Measurements from ENCODE around the gene ANKRD33B.

ANKRD33B gene

DNA sequence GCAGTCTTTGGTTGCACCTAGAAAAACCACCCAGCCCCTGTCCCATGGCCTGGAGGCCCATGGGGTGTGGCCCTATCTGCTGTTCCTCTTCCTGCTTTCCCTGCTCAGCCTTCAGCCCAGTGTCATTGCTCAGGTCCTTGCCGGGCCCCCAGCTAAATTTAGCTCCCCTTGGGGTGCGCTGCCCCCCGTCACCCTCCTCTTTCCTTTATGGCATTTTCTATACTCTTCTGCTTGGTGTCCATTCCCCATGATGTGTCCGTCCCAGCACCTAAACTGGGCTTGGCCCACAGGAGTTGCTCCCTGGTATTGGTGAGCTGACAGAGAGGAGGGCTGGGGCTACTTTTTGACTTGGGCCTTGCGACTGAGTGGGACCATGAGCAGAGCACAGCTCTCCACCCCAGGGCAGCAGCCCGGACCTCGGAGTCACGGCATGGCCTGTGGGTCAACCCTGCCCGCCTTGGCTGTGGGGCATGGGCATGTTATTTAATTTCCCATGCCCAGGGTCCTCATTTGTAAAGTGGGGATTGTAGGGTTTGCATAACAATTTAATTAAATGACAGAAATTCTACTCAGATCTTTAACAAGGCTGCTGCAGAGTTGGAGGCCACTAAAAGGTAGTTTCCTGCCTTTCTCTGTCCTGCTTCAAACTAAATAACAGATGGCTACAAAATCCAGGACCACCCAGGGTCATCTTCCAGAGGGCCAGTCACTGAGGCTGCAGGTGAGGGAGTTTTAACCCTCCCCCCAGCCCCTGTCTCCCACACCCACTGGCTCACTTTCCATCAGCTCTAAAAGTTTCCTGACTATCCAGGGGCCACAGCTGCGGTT, 99.0 kb downstream of the ANKRD33B start:
- no peak for DNase-seq

DNA sequence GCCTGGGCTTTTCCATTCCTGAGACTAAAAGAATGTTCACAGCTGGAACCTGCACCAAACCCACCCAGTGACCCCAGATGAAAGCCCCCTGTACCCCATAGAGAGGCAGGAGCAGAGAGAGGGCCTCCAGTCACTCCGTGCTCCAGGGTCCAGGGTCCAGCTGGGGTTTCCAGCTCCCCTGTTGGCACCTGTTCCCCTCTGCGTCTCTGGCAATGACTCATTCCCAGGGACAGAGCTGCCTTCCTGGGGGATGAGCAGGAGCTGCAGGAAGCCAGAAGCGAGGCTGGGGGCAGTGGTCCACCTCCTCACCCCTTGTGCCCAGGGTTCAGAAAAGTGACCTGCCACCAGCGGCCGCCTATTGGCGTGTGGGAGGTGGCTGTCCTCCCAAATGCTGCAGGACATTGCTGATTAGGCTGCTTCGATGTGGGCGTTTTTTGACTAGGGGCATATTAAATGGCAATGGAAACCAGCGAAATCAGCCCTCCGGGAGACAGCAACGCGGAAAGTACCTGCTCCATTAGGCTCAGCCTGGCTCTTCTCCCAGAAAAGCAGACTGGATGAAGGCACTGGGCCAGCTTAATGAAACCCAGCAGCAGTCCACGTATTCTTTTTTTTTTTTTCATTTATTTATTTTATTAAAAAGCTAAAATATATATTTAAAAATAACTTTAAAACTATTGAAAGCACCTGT, 99.8 kb downstream of the ANKRD33B start:
- peak in 1 of 2 experiments; percentile 5 for DNase-seq

DNA sequence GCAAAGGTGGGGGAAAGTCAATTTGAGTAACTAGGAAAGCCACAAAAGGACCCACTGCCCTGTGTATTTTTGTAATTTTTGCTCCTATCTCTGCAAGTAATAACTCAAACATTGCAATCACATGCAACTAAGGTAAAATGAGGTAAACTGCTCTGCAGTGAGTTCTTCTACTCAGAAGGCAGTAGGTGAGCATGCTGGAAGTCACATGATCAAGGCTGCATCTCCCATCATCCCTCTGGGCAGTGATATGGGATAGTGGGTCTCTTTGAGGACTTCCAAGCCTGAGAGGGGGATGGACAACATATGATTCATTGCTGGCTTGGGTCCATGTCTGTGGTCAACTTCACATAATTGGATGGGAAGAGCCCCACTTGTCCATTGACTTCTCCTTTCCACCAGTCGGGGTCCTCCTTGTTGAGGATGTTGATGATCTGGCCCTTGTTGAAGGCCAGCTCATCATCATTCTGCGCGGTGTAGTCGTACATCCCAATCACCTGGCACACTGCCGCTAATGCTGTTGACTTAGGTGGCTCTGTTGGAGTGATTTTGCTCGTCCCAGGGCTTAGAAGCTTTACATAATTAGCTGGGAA, 100.4 kb downstream of the ANKRD33B start:
- peak; percentile 27 to 30 for DNase-seq

DNA sequence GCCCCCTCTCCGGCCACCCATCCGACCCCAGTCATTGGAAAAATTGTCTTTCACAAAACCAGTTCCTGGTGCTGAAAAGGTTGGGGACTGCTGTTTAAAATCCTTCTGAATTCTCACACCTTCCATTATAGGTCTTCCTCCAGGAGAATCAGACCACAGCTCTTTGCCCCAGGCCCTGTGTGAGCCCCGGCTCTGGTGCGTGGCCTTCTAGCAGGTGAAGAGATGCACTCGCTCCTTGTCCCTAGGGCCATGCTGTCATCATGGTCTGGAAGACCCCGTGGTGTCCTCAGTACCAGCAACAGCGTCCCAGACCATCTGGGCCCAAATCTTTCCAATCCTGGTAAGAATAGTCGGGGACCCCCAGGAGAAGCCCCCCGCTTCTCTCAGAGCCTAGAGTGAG, 101.9 kb downstream of the ANKRD33B start:
- DNase-seq = no peak

DNA sequence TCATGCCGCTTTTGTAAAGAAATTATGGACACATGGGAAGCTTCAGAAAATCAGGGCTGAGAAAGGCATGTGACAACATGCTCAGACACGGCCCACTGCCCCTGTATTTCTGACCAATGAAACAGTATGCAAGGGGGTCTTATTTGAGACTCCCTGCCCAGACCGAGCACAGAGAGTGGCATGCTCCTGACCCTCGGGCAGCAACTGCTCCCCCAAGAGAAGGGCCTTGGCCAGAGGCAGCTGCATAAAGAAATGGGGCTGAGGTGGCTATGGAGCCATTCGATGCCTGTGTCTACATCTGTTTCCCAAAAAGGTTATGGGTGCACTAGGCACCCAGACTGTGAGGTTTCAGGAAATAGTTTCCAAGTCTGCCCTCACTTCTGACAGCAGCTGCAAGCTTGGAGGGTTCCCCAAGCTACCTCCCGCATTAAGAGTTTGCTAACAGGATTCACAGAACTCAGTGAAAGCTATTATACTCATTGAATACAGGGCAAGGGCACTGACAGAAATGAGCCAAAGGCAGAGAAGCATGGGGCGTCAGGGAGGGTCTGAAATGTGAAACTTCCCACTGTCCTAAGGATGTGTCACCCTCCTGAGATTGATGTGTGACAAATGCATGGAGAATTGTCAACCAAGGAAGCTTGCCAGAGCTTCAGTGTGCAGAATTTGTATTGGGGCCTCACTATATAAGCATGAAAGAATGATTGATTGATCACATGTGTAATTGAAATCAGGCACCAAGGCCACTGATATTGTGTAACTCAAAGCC, 102.8 kb downstream of the ANKRD33B start:
- DNase-seq = no peak

DNA sequence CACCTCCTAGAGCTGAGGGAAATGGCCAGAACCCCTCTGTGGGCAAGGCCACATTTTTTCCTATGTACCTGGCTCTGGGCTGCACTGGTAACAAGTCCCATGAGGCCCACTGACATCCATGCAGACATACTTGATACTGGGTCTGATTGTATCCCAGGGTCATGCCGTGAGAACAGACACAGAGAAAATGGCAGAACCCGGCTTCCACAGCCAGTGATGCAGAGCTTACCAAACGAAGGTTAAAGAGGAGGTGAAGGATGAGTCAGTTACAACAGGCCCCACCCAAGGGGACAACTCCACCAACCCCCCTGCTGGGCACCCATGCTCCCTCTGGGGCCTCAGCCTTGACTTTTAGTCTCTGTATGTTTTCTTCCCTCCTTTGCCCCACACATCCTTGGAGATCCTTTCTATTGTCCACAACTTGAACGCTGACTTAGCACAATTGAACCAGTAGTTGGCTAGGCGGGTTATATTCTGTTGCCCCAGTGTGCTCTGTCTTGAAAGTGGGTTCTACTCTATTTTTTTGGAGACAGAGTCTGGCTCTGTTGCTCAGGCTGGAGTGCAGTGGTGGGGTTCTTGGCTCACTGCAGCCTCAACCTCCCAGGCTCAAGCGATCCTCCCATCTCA, 103.7 kb downstream of the ANKRD33B start:
- DNase-seq = no peak

DNA sequence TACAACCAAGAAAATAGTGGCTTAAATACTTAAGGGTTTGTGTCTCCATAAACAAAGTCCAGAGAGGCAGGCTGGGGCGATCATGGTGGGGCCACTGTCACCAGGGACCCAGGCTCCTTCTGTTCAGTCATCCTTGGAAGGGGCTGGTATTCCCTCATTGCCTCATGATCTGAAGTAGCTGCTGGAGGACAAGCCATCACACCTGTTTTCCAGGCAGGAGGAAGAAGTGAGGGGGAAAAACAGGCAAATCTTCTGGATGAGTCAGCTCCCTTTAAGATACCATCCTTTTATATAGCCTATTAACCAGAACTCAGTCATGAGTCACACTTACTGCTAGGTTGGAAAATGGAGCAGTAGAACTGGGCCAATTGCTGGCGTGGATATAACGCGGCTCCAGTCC, 104.8 kb downstream of the ANKRD33B start:
- DNase-seq = no peak

DNA sequence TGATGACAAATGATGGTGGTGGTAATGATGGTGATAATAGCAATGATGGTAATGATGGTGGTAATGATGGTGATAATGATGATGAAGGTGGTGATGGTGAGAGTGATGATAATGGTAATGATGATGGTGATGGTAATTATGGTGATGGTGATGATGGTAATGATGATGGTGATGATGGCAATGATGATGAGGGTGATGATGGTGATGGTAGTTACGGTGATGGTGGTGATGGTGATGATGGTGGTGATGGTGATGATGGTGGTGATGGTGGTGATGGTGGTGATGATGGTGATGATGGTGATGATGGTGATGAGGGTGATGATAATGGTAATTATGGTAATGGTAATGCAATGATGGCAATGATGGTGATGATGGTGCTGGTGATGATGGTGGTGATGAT, 106.1 kb downstream of the ANKRD33B start:
- no peak for DNase-seq

DNA sequence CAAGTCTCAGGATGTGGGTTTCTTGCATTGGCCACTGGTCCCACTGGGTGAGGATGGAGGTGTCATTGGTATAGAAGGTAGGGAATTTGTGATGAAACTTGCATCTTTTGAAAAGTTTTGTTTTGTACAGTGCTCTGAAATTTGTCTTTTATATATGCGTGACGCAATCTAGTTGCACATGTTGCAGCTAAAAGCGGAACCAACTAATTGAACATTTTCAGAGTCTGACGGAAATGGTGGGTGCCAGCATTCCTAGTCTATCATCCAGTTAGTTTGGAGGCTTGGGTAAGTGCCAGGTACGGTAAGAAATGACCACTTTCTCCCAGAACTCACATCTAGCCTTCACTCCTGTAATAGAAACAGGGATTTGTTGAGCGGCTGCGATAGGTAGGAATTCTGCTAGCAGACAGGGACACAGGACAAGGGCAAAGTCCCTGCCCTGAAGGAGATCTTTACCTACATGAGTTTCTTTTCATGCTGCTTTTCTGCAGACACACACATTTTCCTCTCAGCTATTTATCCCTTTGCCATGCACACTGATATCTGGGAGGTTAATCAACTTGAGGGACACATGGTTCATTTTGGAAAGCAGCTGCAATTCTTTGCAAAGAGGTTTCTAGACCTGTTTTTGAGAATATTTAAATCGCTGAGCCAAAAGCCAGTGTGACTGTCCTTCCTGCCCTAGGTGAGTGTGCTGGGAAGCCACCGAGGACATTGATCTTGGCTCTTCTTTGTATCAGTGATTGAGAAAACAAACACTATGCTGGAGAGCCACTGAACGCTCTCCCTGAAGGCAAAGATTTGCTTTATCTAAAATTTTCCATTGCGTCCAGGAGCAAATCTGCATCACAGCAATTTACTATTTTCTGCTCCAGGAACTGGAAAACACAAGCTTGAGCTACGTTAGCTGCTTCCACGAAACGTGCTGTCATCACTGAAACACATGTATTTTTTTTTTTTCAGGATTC, 107.5 kb downstream of the ANKRD33B start:
- DNase-seq = no peak

DNA sequence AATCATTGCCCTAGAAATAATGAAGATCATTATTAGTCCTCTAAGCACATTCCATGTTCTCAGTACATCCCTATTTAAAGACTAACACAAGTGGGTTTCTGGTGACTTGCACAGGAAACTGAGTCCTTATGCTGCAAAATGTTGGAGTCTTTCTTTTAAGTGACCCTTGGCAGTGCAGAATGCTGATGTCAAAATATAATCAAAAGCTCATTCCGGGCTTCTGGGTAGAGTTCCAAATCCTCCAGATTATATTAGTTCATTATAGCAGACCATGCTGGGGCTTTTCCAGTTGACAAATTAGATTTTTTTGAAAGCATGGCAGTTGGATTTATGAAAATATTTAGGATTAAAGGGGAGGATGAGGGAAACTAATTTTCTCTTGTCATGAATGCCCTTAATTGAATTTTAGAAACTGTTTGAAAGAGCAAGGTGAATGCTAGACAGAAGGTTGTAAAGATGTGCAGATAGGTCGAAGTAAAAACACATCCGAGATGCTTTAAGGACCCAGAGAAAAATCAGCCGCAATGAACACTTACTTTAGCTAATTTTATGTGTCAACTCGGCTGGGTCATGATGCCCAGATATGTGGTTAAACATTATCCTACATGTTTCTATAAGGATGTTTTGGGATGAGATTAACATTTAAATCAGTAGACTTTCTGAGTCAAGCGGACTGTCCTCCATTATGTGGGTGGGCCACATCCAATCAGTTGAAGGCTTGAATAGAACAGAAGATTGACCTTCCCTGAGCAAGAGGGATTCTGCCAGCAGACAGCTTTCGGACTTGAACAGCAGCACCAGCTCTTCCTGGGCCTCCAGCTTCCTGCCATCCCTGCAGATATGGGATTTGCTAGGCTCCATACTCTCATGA, 108.5 kb downstream of the ANKRD33B start:
- no peak for DNase-seq

DNA sequence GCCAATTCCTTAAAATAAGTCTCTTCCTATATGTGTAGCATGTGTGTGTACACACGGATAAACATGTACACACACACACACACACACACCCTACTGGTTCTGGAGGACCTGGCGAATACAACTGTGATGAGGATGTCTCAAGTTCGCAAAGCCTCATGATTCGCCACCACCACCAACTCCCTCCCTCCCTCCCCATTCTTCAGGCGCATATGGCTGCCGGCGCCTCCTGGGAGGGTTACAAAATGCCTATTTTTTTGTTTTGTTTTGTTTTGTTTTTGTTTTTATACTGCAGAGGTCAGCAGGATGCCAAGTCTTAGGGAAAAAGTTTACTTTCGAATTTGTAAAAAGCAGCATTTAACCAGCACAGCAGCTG, 109.1 kb downstream of the ANKRD33B start:
- no peak for DNase-seq

DNA sequence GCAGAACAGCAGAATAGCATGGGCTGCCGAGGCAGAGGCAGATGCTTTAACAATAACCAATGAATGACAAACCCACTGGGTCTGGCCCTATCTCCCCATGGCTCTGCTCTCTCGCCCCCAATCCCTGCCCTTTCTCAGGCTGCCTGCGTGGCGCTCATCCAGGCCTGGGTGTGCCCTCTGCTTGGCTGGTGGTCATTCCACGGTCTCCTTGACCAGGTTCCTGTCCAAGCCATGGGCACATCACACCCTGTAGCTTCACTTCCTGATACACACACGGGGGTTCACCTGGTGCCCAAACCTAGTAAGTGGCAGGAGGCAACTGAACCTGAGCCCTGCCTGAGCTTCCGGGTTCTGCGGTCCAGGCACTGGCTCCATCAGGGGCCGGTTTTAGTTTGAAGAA, 109.5 kb downstream of the ANKRD33B start:
- no peak for DNase-seq

DNA sequence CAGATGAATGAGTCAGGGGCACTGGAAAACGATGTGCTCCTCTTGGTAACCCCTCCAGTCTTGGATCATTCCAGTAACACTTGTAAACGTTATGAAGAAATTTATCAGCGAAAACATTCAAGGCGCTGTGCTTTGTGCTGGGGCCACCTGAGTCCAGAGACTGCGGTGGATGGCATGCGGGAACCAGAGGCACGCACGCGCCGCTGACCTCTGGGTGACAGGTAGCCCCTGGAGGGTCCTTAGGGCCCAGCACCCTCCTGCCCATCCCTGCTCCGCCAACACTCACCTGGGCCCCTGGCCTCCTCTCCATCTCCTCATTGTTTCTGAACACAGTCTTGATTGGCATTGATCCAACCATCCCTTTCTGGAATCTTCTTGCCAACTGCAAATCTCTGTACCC, 110.2 kb downstream of the ANKRD33B start:
- no peak for DNase-seq

DNA sequence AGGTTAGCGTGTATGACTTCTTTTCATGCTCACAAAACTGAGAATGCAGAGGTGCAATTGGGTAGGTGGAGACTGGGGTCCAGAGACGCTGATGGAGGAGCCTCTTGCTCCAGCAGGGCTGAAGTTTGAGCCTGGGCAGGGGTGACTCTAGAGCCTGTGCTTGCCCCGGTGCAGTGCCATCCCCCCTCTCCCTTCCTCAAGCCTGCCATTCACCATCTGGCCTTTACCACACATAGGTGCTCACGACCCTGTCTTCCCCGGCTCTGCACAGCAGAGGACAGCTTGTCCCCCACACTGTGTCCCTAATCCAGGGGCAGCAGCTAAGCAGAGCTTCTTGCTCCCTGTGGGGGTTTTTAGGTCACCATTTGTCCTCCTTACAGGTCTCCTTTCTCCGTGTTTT, 110.7 kb downstream of the ANKRD33B start:
- no peak for DNase-seq

DNA sequence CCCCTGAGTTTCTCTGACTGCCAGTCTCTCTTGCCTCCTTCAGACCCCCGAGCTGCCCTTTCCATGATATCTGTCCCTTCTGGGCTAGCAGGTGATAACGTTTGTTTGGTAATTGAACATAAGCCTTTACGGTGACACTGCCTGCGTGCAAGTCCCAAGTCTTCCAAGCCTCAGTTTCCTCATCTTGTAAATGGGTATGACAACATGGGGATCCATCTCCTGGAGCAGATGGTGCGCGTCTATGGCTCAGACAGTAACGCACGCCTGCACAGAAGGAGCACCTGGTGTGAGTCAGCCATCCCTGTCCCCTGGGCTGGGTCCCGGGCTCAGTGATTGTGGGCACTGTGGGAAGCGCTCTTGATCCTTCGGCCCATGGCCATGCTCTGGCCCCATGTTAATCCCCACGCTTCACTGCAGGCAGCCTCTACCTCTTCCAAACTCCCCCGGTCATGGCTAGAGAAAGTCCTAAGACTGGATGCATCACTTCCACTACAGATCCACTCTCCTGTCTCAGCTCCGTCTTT, 111.4 kb downstream of the ANKRD33B start:
- DNase-seq = no peak

DNA sequence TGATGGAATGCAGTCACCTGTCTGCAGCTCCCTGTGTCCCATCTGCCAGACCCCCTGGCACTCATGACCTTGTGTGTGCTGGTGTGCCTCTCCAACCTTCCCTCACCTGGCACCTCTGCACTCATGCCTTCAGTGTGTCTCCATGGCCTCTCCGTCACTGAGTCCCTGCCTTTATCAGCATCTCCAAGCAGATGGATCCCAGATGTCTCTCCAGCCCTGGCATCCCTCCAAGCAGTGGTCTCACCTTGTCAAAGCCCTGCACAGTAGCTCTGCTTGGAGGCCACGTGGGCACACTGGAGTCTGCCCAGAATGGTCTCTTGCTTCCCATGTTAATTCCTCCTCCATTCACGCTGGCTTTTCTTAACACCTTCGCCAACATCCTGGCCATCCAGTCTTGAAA, 112.4 kb downstream of the ANKRD33B start:
- DNase-seq = peak in 1 of 2 experiments; percentile 4

DNA sequence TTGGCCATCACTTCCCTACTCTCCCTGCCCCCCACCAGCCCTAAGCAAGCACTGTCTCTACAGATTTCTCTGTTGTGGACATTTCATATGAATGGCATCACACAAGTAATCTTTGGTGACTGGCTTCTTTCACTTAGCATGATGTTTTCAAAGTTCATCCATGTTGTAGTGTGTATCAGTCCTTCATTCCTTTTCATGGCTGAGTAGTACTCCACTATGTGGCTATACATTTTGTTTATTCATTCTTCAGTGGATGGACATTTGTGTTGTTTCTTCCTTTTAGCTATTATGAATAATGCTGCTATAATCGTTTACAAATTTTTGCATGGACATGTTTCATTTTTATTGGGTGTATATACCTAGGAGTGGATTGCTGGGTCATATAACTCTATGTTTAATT, 113.1 kb downstream of the ANKRD33B start:
- no peak for DNase-seq

DNA sequence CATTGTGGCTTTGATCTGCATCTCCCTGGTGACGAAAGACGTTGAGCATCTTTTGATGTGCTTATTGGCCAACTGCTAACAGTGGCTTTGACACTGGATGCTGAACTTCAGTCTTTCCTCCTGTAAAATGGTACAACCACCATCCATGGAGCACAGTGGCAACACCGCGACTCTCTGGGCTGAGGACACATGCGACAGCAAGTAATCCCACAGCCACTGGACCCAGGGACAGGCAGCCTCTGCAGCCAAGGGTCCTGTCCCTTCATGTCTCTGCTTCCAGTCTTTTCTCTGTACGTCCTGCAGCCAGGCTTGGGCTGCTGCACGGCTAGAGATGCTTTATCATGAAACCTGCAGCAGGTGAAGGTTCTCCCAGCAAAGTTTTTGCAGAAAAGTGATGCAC, 113.7 kb downstream of the ANKRD33B start:
- DNase-seq = no peak

DNA sequence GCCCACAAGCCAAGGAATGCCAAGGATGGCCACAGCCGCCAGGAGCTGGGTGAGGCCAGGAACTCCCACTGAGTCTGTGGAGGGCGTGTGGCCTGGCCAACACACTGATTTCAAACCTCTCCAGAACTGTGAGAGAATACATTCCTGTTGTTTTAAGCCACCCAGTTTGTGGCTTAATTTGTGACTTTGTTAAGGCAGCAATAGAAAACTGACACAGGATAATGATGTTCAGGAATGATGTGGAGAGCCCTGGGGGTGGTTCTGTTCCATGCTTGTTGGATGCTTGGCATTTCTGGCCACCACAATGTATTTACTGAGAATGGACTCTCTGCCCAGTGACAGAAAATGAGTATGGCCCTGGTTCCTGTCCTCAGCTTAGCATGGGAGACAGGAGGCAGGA, 114.4 kb downstream of the ANKRD33B start:
- DNase-seq = no peak

DNA sequence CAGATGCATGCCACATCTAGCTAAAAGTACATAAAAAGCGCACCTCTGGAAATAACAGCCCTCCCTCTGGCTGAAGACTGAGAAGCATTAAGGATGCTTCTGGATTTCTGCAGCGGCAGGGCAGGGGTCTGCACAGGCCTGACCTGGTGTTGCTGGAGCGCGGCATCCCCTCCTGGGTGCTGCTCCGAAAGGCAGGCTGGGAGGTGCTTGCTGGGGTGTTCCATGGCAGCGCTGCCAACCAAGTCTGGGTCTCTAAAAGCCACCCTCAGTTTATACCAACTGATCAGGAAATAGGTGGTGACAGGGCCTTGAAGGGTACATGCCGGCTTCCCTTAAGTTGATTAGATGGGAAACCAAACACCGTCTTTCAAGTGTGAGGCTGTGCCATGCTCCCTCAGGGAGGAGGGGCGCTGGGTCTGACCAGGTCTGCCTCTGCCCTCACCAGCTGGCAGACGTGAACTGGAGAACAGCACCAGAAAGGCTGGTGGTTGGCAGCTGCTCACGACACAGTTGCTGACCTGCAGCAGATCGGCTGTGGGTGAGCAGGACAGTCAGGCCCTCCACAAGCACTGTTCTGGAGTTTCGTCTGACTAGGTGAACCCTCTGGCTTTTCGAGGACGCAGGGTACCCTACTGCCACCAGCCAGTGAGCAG, 115.6 kb downstream of the ANKRD33B start:
- no peak for DNase-seq

Measured in SHP77 (cell line).